Skeletal muscle cell (primary cell): Measurements from ENCODE around the gene DNA2.
"Not testable (repeated sequence)": the region's sequence is repeated elsewhere in the genome, so short reads cannot be mapped to it uniquely, and the experiment has no call there.

Source experiments
- DNase-seq: peaks from one replicate; pipeline ENCODE4 v3.0.0-alpha.2; 2010; ENCODE audit warnings: low read depth
- H3K4me3 ChIP-seq: 2 replicates; pipeline ENCODE4 v1.5.1; 2011; ENCODE audit warnings: low read depth, mild to moderate bottlenecking, control low read depth, low read length, moderate library complexity

The DNA2 gene, protein sequence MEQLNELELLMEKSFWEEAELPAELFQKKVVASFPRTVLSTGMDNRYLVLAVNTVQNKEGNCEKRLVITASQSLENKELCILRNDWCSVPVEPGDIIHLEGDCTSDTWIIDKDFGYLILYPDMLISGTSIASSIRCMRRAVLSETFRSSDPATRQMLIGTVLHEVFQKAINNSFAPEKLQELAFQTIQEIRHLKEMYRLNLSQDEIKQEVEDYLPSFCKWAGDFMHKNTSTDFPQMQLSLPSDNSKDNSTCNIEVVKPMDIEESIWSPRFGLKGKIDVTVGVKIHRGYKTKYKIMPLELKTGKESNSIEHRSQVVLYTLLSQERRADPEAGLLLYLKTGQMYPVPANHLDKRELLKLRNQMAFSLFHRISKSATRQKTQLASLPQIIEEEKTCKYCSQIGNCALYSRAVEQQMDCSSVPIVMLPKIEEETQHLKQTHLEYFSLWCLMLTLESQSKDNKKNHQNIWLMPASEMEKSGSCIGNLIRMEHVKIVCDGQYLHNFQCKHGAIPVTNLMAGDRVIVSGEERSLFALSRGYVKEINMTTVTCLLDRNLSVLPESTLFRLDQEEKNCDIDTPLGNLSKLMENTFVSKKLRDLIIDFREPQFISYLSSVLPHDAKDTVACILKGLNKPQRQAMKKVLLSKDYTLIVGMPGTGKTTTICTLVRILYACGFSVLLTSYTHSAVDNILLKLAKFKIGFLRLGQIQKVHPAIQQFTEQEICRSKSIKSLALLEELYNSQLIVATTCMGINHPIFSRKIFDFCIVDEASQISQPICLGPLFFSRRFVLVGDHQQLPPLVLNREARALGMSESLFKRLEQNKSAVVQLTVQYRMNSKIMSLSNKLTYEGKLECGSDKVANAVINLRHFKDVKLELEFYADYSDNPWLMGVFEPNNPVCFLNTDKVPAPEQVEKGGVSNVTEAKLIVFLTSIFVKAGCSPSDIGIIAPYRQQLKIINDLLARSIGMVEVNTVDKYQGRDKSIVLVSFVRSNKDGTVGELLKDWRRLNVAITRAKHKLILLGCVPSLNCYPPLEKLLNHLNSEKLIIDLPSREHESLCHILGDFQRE

DNA sequence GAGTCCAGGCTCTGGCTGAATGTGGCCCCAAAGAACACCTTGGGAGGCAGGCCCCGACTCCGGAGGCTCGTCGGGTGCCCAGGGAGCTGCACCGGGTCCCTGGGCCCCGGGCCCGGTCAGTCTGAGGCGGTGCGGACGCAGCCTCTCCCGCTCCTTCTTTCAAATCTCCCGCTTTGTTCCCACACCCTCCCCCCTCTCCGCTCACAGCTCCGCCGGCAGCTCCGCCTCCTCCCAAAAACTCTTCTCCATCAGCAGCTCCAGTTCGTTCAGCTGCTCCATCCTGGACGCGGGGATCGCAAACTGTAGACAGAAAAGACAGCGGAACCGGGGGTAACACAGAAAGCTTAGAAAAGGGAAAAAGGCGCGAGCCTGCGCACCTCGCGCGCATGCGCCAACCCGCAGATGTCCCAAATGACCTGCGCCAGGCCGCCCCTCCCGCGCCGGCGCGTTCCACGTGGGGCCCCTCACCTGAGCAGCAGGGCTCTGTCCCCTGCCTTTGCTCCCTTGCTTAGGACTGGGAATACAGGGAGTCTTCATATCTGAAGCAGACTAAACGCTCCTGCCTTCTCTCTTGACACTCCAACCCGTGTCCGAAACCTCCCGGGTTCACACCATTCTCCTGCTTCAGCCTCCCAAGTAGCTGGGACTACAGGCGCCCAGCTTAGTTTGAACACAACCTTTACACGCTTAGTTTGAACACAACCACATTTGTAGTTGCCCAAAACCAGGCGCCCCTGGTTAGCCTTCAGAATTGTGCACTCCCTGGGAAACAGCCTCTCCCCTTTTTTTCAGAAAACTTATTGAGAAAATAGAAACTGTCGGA is at the start of gene DNA2:
Gene DNA2, minus strand, starts transcription at position 388 of the 823 bp plus-strand sequence. Its CDS starts 109 bp downstream, at position 279.
- H3K4me3 ChIP-seq = peak within 1 kb of the TSS; percentile 79

DNA sequence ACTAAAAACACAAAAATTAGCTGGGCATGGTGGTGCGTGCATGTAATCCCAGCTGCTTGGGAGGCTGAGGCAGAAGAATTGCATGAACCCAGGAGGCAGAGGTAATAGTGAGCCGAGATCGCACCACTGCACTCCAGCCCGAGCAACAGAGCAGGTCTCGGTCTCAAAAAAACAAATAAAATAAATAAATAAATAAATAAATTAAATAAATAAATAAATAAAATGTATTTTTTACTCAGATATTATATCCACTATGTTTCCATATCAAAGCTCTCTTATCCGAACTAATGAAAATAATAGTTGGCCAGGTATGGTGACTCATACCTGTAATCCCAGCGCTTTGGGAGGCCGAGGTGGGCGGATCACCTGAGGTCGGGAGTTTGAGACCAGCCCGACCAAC is 46.8 kb upstream of the DNA2 start:
- not testable (repeated sequence) for DNase-seq, H3K4me3 ChIP-seq

More for the DNA sequence above, at the start of gene DNA2:
- DNase-seq = peak; percentile 12

DNA sequence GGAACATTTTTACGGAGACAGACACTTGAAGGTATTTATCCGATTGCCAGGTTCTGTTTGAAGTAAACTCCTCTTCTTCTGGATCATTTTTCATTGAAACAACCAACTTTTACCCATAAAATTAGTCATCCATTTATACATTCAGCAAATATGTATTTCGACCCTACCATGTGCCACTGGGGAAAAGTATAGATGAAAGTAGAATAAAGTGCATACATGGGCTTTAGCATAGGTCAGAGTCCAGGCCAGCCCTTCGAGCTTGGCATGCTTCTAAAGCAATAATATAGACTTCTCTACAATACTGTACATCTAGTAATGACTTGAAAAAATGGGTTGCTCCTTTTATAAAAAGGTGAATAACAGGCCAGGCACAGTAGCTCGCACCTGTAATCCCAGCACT is 45.4 kb upstream of the DNA2 start:
- DNase-seq = no peak
- H3K4me3 ChIP-seq = no peak overlapping the region

DNA sequence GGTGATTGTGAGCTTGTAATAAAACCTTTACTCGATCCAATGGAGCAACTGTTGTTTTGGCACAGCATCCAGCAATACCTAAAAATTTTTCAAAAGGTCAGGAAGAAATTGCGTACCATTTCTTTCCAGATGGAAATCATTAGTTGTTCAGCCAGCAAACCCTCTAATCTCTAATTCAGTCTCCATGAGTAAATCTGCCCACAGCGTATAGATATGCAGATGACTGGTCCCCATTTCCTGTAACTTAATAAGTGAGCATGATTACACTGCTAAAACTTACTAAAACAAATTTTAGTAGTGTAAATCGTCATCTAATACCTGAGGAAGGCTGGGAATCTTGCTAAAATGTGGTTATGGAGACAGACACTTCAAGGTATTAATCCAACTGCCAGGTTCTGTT is 45.0 kb upstream of the DNA2 start:
- no peak overlapping the region for H3K4me3 ChIP-seq

DNA sequence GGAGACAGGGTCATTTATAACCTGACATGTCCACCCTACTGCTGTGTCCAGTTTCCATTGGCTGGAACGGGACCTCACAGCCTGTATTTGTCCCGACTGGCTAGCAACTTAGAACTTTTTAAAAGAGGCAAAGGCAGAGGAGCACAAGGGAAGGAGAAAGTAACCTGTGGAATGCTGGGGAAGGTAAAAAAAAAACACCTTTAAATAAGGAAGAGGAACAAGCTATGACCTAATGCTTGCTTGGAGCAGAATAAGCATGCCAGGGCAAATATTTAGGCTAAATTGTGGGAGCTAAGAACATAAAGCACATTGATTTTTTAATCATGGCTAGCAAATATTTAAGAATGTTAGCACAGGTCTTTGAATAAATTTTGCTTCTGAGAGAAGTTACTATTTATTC is 44.4 kb upstream of the DNA2 start:
- not testable (repeated sequence) for DNase-seq, H3K4me3 ChIP-seq

More for the DNA sequence above, 45.0 kb upstream of the DNA2 start:
- peak; percentile 15 for DNase-seq

DNA sequence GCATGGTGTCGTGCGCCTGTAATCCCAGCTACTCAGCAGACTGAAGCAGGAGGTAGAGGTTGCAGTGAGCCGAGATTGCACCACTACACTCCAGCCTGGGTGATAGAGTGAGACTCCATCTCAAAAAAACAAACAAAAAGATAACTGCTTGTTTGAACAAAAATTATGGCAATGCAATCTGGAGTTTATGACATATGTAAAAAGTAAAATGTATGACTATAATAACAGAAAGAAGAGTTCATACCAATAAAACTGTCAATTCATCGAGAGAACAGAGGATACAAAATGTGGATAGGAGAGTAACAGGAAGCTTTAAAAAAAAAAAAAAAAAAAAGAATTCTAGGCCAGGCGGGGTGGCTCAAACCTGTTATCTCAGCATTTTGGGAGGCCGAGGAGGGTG is 36.3 kb upstream of the DNA2 start:
- no peak for DNase-seq
- H3K4me3 ChIP-seq = no peak overlapping the region

DNA sequence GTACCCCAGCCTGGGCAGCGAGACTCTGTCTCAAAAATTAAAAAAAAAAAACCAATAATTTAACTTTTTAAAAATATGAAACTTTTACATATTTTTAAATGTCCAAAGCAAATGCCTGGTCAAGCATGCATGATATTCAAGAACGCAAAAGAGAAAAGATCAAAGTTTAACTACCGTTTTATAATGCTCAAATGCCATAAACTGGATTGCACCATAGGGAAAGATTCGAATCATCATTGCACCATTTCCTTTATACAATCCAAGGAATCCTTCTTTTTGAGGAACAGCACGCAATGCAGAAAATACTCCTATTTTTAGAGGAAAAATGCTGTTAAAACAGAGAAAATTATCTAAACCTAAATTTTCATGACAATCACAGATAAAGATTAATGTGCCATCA is 34.6 kb upstream of the DNA2 start:
- no peak overlapping the region for H3K4me3 ChIP-seq
- DNase-seq = no peak

DNA sequence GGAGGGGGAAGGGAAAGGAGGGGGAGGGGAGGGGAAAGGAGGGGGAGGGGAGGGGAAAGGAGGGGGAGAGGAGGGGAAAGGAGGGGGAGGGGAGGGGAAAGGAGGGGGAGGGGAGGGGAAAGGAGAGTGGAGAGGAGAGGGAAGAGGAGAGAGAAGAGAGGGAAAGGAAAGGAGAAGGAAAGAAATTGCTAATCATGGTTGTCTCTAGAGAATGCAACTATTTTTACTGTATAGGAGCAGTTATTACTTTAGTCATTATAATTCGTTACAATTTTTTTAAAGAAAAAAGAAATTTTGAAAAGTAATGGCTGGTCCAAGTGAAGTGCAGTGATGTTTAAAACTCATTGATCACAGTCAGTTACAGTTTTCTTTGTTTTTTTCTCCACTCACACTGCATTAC is 31.1 kb upstream of the DNA2 start:
- DNase-seq = no peak

DNA sequence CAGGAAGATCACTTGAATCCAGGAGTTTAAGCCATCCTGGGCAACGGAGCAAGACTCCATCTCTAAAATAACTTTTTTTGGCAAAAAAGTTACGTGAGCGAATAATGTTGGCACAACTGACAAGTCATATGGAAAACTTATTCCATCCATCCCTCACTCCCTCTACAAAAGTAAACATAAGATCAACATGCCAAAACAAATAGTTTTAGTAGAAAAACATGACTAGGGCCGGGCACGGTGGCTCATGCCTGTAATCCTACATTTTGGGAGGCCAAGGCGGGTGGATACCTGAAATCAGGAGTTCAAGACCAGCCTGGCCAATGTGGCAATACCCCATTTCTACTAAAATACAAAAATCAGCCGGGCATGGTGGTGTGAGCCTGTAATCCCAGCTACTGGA is 29.9 kb upstream of the DNA2 start:
- H3K4me3 ChIP-seq = no peak overlapping the region
- DNase-seq = no peak

More for the DNA sequence above, 31.1 kb upstream of the DNA2 start:
- no peak overlapping the region for H3K4me3 ChIP-seq

DNA sequence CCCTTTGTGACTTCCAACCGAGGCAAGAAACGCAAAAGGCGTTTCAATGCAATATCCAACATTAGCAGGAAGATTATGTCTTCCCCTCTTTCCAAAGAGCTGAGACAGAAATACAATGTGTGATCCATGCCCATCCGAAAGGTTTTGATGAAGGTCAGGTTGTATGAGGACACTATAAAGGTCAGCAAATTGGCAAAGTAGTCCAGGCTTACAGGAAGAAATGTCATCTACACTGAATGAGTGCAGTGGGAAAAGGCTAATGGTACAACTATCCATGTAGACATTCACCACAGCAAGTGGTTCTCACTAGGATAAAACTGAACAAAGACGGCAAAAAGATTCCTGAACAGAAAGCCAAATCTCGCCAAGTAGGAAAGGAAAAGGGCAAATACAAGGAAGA is 27.8 kb upstream of the DNA2 start:
- no peak for DNase-seq
- no peak overlapping the region for H3K4me3 ChIP-seq

DNA sequence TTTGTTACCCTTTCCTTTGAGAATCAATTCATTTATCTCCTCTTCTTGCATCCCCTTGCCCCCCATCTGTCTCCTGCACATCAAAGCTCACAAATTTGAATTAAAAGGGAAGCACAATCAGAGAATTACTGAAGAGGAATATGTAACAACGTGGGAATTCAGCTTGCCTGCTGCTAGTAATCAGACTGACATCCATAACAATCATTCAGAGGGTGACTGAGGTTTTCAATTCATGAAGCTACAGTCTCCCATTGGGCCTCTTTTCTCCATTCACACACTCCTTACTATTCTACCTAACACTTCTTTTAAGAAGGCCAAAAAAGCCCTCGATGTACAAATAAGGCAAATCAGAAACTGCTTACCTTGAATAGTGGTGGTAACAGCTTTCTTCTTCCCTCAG is 24.3 kb upstream of the DNA2 start:
- DNase-seq = no peak
- H3K4me3 ChIP-seq = no peak overlapping the region

DNA sequence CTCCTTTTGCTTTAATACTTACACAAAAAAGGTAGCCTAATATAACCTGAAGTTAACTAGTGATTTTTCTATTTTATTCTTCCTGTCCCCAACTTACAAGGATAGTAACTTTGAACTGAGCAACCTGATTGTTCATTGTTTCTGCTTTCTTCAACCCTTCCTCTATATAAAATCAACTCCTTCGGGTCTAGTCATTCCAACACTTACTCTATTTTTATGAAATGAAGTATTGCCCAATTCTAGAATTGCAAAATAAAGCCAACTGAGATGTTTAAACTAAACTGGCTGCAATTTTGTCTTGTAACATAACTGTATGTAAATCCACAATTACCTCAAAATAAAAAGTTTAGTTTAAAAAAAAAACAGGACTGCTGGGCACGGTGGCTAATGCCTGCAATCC is 20.3 kb upstream of the DNA2 start:
- H3K4me3 ChIP-seq = no peak overlapping the region
- no peak for DNase-seq

DNA sequence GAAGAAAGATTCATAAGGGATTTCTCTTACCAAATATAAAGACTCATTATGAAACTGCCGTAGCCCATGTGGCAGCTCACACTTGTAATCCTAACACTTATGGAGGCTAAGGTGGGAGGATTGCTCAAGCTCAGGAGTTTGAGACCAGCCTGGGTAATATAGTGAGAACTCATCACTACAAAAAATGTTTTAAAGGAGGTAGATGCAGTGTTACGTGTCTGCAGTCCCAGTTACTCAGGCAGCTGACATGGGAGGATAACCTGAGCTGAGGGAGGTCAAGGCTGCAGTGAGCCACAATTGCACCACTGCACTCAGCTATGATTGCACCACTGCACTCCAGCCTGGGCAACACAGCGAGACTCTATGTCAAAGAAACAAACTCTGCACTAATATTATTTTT is 18.1 kb upstream of the DNA2 start:
- no peak for DNase-seq

DNA sequence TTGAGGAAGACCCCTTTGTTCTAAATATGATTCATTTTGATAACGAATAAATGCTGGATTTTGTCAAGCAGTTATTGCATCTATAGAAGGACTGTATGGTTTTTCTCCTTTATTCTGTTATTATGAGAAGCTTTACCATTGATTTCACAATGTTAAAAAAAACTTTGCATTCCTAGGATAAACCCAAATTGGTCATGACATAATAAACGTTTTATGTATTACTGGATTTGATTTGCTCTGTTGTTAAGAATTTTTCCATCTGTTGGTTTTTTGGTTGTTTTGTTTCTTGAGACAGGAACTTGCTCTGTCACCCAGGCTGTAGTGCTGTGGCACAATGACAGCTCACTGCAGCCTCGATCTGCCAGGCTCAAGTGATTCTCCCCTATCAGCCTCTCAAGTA is 2.2 kb upstream of the DNA2 start:
- no peak overlapping the region for H3K4me3 ChIP-seq

More for the DNA sequence above, 18.1 kb upstream of the DNA2 start:
- no peak overlapping the region for H3K4me3 ChIP-seq

DNA sequence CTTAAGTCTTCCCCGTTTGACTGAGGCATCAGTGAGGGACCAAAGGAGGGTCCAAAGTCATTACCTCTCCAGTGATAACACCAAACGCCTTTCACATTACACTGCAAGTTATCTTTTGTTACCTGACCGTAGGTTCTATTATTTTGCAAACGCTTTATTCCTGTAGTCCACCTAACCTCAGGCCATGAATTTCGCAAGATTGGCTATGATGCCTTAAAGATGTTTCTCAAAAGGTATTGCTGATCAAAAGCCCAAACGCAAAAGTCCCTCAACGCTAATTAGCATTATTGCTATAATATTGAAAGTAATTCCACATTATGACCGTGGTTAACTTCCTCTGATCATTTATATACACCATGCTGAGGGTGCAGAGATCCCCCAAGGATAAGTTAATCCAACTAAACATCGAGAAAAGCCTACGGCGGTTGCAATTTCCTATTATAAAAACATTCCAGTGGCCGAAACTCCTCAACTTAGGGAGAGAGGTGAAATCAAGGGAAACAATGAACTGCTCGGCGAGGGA is 649 bp downstream of the DNA2 start:
- H3K4me3 ChIP-seq = peak overlapping the region; percentile 79
- no peak for DNase-seq

More for the DNA sequence above, 2.2 kb upstream of the DNA2 start:
- DNase-seq = no peak

DNA sequence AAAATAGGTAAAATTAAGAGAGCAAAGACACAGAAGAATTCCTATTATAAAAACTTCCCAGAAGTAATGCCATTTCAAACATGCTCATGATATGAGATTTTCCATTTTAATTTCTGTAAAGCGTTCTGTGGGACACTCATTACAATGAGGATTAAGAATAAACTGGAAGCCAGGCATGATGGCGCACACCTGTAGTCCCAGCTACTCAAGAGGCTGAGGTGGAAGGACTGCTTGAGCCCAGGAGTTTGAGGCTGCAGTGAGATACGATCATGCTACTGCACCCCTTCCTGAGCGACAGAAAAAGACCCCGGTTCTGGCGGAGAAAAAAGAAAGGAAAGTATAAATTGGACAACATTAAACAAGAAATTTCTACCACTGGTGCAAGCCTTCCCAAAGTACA is 1.5 kb downstream of the DNA2 start:
- DNase-seq = no peak
- H3K4me3 ChIP-seq = peak overlapping the region; percentile 79

DNA sequence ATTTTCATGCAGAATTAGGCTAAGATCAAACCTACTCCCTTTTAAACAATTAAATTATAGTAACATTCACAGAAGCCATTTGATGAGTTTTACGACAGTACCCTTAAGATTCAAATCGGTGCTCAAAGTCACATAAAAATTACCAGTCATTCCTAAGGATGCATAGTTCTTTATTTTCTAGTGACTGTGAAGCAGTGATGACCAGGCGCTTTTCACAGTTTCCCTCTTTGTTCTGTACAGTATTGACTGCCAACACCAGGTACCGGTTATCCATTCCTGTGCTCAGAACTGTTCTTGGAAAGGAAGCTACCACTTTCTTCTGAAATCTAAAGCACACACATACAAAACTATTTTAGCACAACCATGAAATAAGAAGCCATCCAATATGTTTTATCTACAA is 1.9 kb downstream of the DNA2 start:
- no peak overlapping the region for H3K4me3 ChIP-seq

DNA sequence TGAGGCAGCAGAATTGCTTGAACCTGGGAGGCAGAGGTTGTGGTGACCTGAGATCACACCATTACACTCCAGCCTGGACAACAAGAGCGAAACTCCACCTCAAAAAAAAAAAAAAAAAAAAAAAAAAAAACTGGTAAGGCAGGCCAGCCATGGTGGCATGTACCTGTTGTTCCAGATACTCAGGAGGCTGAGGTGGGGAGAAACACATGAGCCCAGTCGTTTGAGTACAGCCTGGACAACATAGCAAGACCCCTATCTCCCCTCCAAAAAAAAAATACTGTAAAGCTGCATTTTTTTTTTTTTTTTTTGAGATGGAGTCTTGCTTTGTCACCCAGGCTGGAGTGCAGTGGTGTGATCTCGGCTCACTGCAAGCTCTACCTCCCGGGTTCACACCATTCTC is 7.0 kb downstream of the DNA2 start:
- not testable (repeated sequence) for DNase-seq, H3K4me3 ChIP-seq

More for the DNA sequence above, 1.9 kb downstream of the DNA2 start:
- DNase-seq = no peak
